ENCODE data around the gene LSS. TPM values are rescaled to one million over a fixed set of nuclear protein-coding genes. Genes with fewer than 3 reads are reported as not detected.

The LSS gene
- total and polyA plus RNA-seq, 4 donors: 27.6 to 194 (median 89.3) TPM

GRCh38 chr21:46158666-46159300 lies 69.8 kb downstream of the LSS start:
- 96% methylated on average over 10 of the region's 10 CpGs for WGBS
- Histone ChIP-seq H3K9ac (ENCODE audit: low read depth in 1 of 2, low read length in 2 of 2) (no peak overlapping the region), H3K4me3 (ENCODE audit: low read depth in 1 of 3, low read length in 3 of 3) (no peak overlapping the region), H3K27ac (ENCODE audit: low read depth in 1 of 2, low read length in 2 of 2) (no peak overlapping the region), H3K36me3 (ENCODE audit: control insufficient read depth in 4 of 4, insufficient read depth in 3 of 4, low read depth in 1 of 4, low read length in 3 of 4) (peaks cover 0 to 3% (median 0%) of the 10 kb centered on the region in 4 donors), H3K9me3 (ENCODE audit: control insufficient read depth in 4 of 4, low read length in 3 of 4) (no peaks in the 10 kb centered on the region), H3K27me3 (ENCODE audit: control insufficient read depth in 4 of 4, insufficient read depth in 4 of 4, low read length in 3 of 4) (no peaks in the 10 kb centered on the region), H3K4me1 (ENCODE audit: control insufficient read depth in 4 of 4, insufficient read depth in 4 of 4, low read length in 3 of 4) (peaks cover 2 to 17% (median 7%) of the 10 kb centered on the region in 4 donors)
- TF ChIP-seq MAX (IDR thresholded peaks at IDR 0.05) (no peak), FOXA1 (IDR thresholded peaks at IDR 0.05) (no peak), REST (IDR thresholded peaks at IDR 0.05) (no peak), HNF4G (IDR thresholded peaks at IDR 0.05) (no peak), CTCF (IDR thresholded peaks at IDR 0.05; ENCODE audit: low read depth, low read length, missing input control) (no peak)
- DNase-seq (ENCODE audit: low spot score): peak; percentile 21

DNA sequence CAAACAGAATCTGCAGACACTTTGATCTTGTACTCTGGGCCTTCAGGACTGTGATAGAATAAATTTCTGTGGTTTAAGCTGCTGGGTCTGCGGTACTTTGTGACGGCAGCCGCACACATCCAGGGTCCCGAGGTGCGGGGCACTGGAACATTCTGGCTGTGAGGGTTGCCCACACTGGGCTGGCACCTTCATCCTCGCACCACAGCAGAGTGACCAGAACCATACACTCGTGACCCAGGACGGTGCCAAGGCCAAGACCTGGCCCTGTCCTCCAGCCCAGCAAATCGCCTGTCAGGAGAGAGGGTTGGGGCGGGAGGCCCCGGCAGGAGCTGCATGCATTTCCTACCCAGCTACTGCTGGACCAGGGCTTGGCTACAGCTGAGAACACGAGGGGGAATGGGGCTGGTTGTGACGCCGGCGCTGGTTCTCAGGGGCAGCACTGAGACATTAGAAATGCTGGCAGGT lies 70.6 kb downstream of the LSS start:
- TF ChIP-seq FOXA1 (IDR thresholded peaks at IDR 0.05) (no peak), MAX (IDR thresholded peaks at IDR 0.05) (no peak)
- no peak overlapping the region for H3K27ac ChIP-seq (ENCODE audit: low read depth in 1 of 2, low read length in 2 of 2)
- H3K9me3 ChIP-seq (ENCODE audit: control insufficient read depth in 4 of 4, low read length in 3 of 4): no peaks in the 10 kb centered on the region
- peak; percentile 23 for DNase-seq (ENCODE audit: low spot score)
- H3K4me1 ChIP-seq (ENCODE audit: control insufficient read depth in 4 of 4, insufficient read depth in 4 of 4, low read length in 3 of 4): peaks cover 2 to 23% (median 10%) of the 10 kb centered on the region in 4 donors
- peaks cover 0 to 3% (median 0%) of the 10 kb centered on the region in 4 donors for H3K36me3 ChIP-seq (ENCODE audit: control insufficient read depth in 4 of 4, insufficient read depth in 3 of 4, low read depth in 1 of 4, low read length in 3 of 4)
- no peak overlapping the region for H3K9ac ChIP-seq (ENCODE audit: low read depth in 1 of 2, low read length in 2 of 2)
- no peaks in the 10 kb centered on the region for H3K27me3 ChIP-seq (ENCODE audit: control insufficient read depth in 4 of 4, insufficient read depth in 4 of 4, low read length in 3 of 4)
- H3K4me3 ChIP-seq (ENCODE audit: low read depth in 1 of 3, low read length in 3 of 3): no peak overlapping the region
- WGBS: 94% methylated on average over 15 of the region's 15 CpGs

GRCh38 chr21:46157396-46157986 lies 71.1 kb downstream of the LSS start:
- DNase-seq (ENCODE audit: low spot score): peak; percentile 26
- 94% methylated on average over 12 of the region's 12 CpGs for WGBS
- TF ChIP-seq EGR1 (IDR thresholded peaks at IDR 0.05; ENCODE audit: low read depth in 2 of 2): no peak
- TF ChIP-seq REST (IDR thresholded peaks at IDR 0.05): no peak
- TF ChIP-seq JUND (IDR thresholded peaks at IDR 0.05): no peak
- no peak for TF ChIP-seq GABPA (IDR thresholded peaks at IDR 0.05 in 1 of 2, conservative IDR thresholded peaks at IDR 0.05 in 1 of 2)
- TF ChIP-seq MAX (IDR thresholded peaks at IDR 0.05): no peak
- no peak for TF ChIP-seq HNF4G (IDR thresholded peaks at IDR 0.05)
- no peak for TF ChIP-seq ZBTB33 (IDR thresholded peaks at IDR 0.05)
- no peak for TF ChIP-seq RAD21 (IDR thresholded peaks at IDR 0.05)
- TF ChIP-seq SP1 (IDR thresholded peaks at IDR 0.05): no peak
- TF ChIP-seq RXRA (IDR thresholded peaks at IDR 0.05): no peak
- TF ChIP-seq FOXA1 (IDR thresholded peaks at IDR 0.05): no peak

More at GRCh38 chr21:46157396-46157986, 71.1 kb downstream of the LSS start:
- Histone ChIP-seq H3K27ac (ENCODE audit: low read depth in 1 of 2, low read length in 2 of 2) (no peak overlapping the region), H3K9ac (ENCODE audit: low read depth in 1 of 2, low read length in 2 of 2) (no peak overlapping the region), H3K9me3 (ENCODE audit: control insufficient read depth in 4 of 4, low read length in 3 of 4) (no peaks in the 10 kb centered on the region), H3K36me3 (ENCODE audit: control insufficient read depth in 4 of 4, insufficient read depth in 3 of 4, low read depth in 1 of 4, low read length in 3 of 4) (peaks cover 0 to 3% (median under 1%) of the 10 kb centered on the region in 4 donors), H3K4me1 (ENCODE audit: control insufficient read depth in 4 of 4, insufficient read depth in 4 of 4, low read length in 3 of 4) (peaks cover 4 to 29% (median 13%) of the 10 kb centered on the region in 4 donors), H3K4me3 (ENCODE audit: low read depth in 1 of 3, low read length in 3 of 3) (no peak overlapping the region), H3K27me3 (ENCODE audit: control insufficient read depth in 4 of 4, insufficient read depth in 4 of 4, low read length in 3 of 4) (no peaks in the 10 kb centered on the region)
